ENCODE measurements around the gene RNF224.

Gene RNF224

GRCh38 chr9:137227054-137227852, at the start of gene RNF224:
Gene RNF224, plus strand, starts transcription at chr9:137227502. Its CDS starts 834 bp downstream, at chr9:137228336.
- peak; percentile 80 for DNase-seq (ENCODE audit: low spot score)

DNA sequence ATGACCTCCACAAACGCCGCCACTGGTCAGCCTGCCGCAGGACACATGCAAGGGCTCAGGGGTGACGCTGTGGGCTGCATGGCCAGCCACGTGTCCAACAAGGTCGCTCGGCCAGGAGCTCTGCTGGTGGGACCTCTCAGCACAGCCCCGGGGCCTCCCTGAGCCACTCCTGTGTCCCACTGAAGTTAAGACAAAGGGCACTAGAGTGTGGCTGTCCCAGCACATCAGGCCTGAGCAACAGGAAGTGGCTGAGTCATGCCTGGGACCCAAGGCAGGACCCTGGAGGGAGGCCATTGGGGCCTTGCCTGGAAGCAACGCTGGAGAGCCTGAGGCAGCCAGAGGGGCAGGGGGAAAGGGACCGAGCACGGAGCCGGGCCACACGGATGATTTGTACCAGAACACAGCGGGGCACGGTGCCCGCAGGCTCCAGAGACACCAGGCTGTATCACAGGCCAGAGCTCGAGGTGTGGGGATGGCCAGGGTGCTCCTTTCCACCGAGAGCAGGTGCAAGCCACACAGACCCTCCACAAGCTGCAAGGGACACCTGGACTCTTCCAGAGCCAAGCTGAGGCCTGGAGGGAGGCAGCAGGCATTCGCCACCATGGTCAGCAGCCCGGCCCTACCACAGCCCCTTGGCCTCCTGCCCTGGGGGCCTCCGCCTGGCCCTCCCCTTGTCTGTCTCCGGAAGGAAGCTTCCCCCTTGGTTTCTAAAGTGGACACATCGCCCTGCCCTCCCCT, 48.9 kb upstream of the RNF224 start:
- DNase-seq (ENCODE audit: low spot score) = no peak

- no peak for DNase-seq (ENCODE audit: low spot score)
Observed at GRCh38 chr9:137178939-137179630, 48.2 kb upstream of the RNF224 start.

GRCh38 chr9:137179761-137180160, 47.5 kb upstream of the RNF224 start:
- DNase-seq (ENCODE audit: low spot score) = no peak

GRCh38 chr9:137180491-137180890, 46.8 kb upstream of the RNF224 start:
- DNase-seq (ENCODE audit: low spot score) = no peak

- DNase-seq (ENCODE audit: low spot score) = no peak
Observed at GRCh38 chr9:137181680-137182079, 45.6 kb upstream of the RNF224 start.

DNA sequence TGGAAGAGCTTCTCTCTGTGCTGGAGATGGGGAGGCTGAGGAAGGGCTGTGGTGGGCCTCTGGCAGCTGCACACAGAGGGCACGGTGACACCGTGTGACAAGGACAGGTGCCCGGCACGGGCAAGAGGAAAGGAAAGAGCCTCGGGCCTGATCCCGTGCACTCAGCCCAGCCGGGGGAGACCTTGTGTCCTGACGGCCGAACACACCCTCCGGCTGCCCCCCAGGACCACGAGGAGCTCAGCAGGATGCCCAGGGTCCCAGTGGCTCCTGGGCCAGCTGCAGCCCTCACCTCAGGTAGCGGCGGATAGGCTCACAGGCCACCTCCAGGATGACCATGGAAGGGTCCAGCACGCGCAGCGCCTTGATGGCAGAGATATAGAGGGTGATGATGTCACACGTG, 44.5 kb upstream of the RNF224 start:
- DNase-seq (ENCODE audit: low spot score) = no peak

DNA sequence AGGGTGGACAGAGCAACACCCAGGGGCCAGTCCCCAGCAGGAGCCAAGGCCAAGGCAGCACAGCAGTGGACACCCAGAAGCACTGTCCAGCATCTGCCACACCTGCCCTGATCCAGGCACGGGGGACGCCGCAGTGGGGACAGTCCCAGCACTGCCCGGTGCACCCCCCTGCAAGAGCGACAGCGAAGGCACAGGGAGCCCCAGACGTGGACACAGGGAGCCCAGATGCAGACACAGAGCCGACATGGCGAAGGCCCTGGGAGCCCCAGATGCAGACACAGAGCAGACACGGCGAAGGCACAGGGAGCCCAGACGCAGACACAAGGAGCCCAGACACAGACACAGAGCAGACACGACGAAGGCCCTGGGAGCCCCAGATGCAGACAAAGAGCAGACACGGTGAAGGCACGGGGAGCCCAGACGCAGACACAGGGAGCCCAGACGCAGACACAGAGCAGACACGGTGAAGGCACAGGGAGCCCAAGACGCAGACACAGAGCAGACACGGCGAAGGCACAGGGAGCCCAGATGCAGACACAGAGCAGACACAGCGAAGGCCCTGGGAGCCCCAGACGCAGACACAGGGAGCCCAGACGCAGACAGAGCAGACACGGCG, 43.2 kb upstream of the RNF224 start:
- no peak for DNase-seq (ENCODE audit: low spot score)

GRCh38 chr9:137184881-137185660, 42.2 kb upstream of the RNF224 start:
- no peak for DNase-seq (ENCODE audit: low spot score)

- DNase-seq (ENCODE audit: low spot score) = no peak
Observed at GRCh38 chr9:137185921-137186320, 41.4 kb upstream of the RNF224 start.

- no peak for DNase-seq (ENCODE audit: low spot score)
Observed at GRCh38 chr9:137186385-137186784, 40.9 kb upstream of the RNF224 start.

GRCh38 chr9:137187386-137187785, 39.9 kb upstream of the RNF224 start:
- DNase-seq (ENCODE audit: low spot score) = no peak

DNA sequence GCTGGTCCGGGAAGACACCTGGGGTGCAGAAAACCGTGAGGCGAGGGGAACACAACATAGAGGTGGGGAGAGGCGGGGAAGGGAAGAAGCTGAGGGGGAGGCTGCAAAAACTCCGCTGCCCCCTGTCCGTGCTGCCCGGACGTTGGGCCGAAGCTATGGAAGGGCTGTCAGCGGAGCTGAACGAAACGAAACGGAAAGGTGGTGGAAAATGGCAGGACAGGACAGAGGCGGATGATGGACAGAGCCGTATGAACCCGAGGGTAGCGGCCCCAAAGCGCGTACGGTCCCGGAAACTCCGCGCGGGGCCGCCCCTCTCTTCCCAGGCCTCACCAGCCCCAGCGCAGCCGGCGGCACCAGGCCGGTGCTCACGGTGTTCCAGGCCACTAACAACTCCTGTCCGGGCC, 39.2 kb upstream of the RNF224 start:
- DNase-seq (ENCODE audit: low spot score) = no peak

DNA sequence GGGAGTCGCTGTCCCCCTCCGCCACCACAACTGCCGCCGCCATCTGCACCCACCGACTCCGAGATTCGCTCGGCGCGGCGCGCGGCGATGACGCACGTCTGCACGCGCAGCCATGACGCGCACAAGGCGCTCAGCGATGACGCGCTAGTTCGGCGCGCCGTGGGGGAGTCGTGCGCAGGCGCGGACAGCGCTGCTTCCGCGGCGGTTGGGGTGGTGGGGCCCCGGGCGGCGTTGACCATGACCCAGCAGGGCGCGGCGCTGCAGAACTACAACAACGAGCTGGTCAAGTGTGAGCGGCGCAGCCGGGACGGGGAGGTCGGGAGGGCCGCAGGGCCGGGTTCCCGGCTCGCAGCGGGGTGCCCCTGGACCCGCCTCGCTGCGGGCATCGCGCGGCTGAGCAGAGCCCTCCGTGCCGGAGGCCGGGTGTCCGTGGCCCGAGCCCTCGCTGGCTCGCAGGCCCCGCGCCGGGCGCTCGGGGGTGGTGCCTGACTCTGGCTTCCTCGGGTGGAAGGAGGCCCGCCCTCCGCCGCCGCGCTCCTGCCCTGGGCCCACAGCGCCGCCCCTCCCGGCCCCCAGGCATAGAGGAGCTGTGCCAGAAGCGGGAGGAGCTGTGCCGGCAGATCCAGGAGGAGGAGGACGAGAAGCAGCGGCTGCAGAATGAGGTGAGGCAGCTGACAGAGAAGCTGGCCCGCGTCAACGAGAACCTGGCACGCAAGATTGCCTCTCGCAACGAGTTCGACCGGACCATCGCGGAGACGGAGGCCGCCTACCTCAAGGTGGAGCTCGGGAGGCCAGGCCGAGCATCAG, 38.6 kb upstream of the RNF224 start, which contains the start of the genes ANAPC2 and SSNA1:
Gene ANAPC2 (minus strand): TSS at position 71 of the 807 bp plus-strand sequence. CDS start 28 bp downstream, at position 43.
Gene SSNA1 (plus strand): TSS at position 187 of the 807 bp plus-strand sequence. CDS start 51 bp downstream, at position 238.
- DNase-seq (ENCODE audit: low spot score) = peak; percentile 88

- no peak for DNase-seq (ENCODE audit: low spot score)
Observed at GRCh38 chr9:137189297-137190295, 37.7 kb upstream of the RNF224 start.

DNA sequence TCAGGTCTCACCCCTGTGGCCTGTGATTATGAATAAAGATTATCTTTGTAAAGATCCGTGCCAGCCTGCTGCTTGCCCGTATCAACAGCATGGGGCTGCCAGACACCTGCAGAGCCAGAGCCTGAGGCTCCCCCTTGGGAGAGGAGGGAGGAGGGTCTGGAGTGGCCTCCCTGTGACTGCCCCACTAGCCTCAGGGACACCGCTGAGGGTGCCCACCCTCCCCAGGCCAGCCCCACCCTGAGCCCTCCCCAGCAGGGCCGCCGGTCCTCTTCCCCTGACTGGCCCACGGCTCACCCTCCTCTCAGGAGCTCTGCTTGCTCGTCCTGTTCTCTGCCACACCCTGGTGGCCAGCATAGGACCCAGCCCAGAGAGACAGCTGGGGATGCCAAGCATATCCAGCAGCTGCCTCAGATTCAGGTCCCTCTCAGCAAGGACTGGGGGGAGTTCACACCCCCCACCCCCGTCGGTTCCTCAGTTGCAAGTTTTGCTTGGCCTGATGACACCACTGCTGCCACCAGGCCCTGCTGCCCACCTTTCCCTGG, 36.9 kb upstream of the RNF224 start:
- no peak for DNase-seq (ENCODE audit: low spot score)

DNA sequence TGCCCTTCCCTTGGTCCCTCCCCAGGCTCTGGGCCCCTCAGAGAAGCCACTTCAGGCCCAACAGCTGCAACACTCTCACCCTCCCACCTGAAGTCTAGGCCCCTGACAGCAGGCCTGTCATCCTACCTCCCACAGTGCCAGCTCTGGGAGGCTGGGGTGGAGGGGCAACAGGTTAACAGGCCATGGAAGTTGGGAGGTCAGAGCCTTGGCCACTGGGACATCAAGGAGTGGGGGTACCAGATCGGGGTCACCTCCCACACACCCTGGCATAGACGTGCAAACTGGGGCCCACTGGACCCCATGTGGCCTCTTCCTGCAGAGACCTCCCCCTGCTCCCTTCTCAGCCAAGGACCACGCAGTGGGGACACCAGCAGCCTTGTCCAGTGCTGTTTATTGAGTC, 36.1 kb upstream of the RNF224 start:
- DNase-seq (ENCODE audit: low spot score) = no peak

- no peak for DNase-seq (ENCODE audit: low spot score)
Observed at GRCh38 chr9:137191691-137192447, 35.4 kb upstream of the RNF224 start.

Data from SW480 (cell line).